Neutrophil (primary cell): ENCODE measurements around the gene LFNG.

Source experiments
- H3K27ac ChIP-seq: fragments of 200-600 bp; sonication (generic); 2 replicates; pipeline ENCODE4 v1.5.1; 2016; ENCODE audit warnings: mild to moderate bottlenecking, moderate library complexity
- H3K27me3 ChIP-seq: fragments of 200-600 bp; sonication (generic); 2 replicates; pipeline ENCODE4 v1.6.0; 2016; ENCODE audit warnings: mild to moderate bottlenecking
- H3K36me3 ChIP-seq: fragments of 200-600 bp; sonication (generic); 2 replicates; pipeline ENCODE4 v1.5.1; 2017
- H3K4me1 ChIP-seq, 2 experiments: fragments of 200-600 bp in 1 of 2; sonication (generic) in 1 of 2; 1 replicate in 1 of 2; 2 replicates in 1 of 2; pipeline versions ENCODE4 v1.5.1 to v1.6.1; 2013 to 2016; ENCODE audit warnings: low read depth in 1 of 2, low read length in 1 of 2, mild to moderate bottlenecking in 1 of 2, moderate library complexity in 1 of 2; ENCODE audit not compliant: control insufficient read depth in 1 of 2, insufficient read depth in 1 of 2
- H3K4me3 ChIP-seq, 2 experiments: fragments of 200-600 bp in 1 of 2; sonication (generic) in 1 of 2; 1 replicate in 1 of 2; 2 replicates in 1 of 2; pipeline ENCODE4 v1.5.1; 2013 to 2016; ENCODE audit warnings: low read depth in 1 of 2, low read length in 1 of 2, mild to moderate bottlenecking in 1 of 2, moderate library complexity in 1 of 2
- H3K9me3 ChIP-seq: fragments of 200-600 bp; sonication (generic); 2 replicates; pipeline ENCODE4 v1.5.1; 2016
- CTCF ChIP-seq: fragments of 200-600 bp; sonication (generic); IDR thresholded peaks from 2 replicates; pipeline ENCODE4 v1.5.1; 2016; ENCODE audit warnings: antibody characterized with exemption

LFNG gene

GRCh38 chr7:2510130-2510776 is 9.3 kb upstream of the LFNG start:
- Histone ChIP-seq H3K4me1 (peaks cover 35 to 45% of the 10 kb centered on the region in 2 experiments), H3K27ac (peak overlapping the region; percentile 83), H3K36me3 (no peaks in the 10 kb centered on the region), H3K9me3 (no peaks in the 10 kb centered on the region), H3K4me3 (peak overlapping the region; percentile 55 to 68), H3K27me3 (peaks cover 44% of the 10 kb centered on the region)
- no peak for TF ChIP-seq CTCF

- Histone ChIP-seq H3K27ac (peak overlapping the region; percentile 83), H3K4me1 (peaks cover 35 to 45% of the 10 kb centered on the region in 2 experiments), H3K9me3 (no peaks in the 10 kb centered on the region), H3K36me3 (no peaks in the 10 kb centered on the region), H3K4me3 (peak overlapping the region; percentile 55 to 68), H3K27me3 (peaks cover 44% of the 10 kb centered on the region)
- TF ChIP-seq CTCF = no peak
Measured at GRCh38 chr7:2510909-2511768, 8.4 kb upstream of the LFNG start.

GRCh38 chr7:2511769-2512168 is 7.8 kb upstream of the LFNG start:
- no peak for TF ChIP-seq CTCF
- H3K4me3 ChIP-seq = peak overlapping the region; percentile 55 to 68
- H3K36me3 ChIP-seq = no peaks in the 10 kb centered on the region
- H3K4me1 ChIP-seq = peaks cover 35 to 45% of the 10 kb centered on the region in 2 experiments
- H3K27me3 ChIP-seq = peaks cover 45% of the 10 kb centered on the region
- H3K27ac ChIP-seq = peak overlapping the region; percentile 83
- no peaks in the 10 kb centered on the region for H3K9me3 ChIP-seq

GRCh38 chr7:2512179-2512661 is 7.4 kb upstream of the LFNG start:
- H3K27ac ChIP-seq = peak overlapping the region; percentile 83
- TF ChIP-seq CTCF = no peak
- H3K27me3 ChIP-seq = peaks cover 45% of the 10 kb centered on the region
- H3K36me3 ChIP-seq = no peaks in the 10 kb centered on the region
- peaks cover 35 to 45% of the 10 kb centered on the region in 2 experiments for H3K4me1 ChIP-seq
- H3K4me3 ChIP-seq = peak overlapping the region in 1 of 2 experiments; percentile 68
- H3K9me3 ChIP-seq = no peaks in the 10 kb centered on the region

- no peaks in the 10 kb centered on the region for H3K36me3 ChIP-seq
- peaks cover 45% of the 10 kb centered on the region for H3K27me3 ChIP-seq
- H3K9me3 ChIP-seq = no peaks in the 10 kb centered on the region
- H3K4me1 ChIP-seq = peaks cover 35 to 45% of the 10 kb centered on the region in 2 experiments
- H3K4me3 ChIP-seq = no peak overlapping the region
- TF ChIP-seq CTCF = no peak
- peak overlapping the region; percentile 83 for H3K27ac ChIP-seq
Measured at GRCh38 chr7:2512713-2513112, 6.9 kb upstream of the LFNG start.
